SK-N-SH (cell line): ENCODE measurements around the gene STON1. TPM values are rescaled to one million over a fixed set of nuclear protein-coding genes. Genes with fewer than 3 reads are reported as not detected.

Experiments
- CTCF ChIA-PET: fragments of 300-600, 350-600 bp; formaldehyde crosslinking; extraction: SDS; loops from one replicate; lab custom pipeline; 2021; lab: Yijun Ruan, JAX
- POLR2A ChIA-PET: fragments of 350-600 bp; sonication (Branson Sonifier 250); formaldehyde crosslinking; extraction: SDS; loops from one replicate; lab custom pipeline; 2020; ENCODE audit warnings: antibody characterized with exemption, inconsistent platforms; lab: Yijun Ruan, JAX
- DNase-seq: peaks from one replicate; pipeline ENCODE4 v3.0.0; 2012
- H2AFZ ChIP-seq: fragments of 200-600 bp; sonication (generic); 2 replicates; pipeline ENCODE4 v1.8.1; 2016; ENCODE audit warnings: antibody characterized with exemption, mild to moderate bottlenecking, low read depth
- H3F3A ChIP-seq: fragments of 200-600 bp; sonication (generic); replicated peaks from 2 replicates; pipeline ENCODE3; 2016; ENCODE audit warnings: antibody characterized with exemption, mild to moderate bottlenecking; ENCODE audit not compliant: insufficient read depth
- H3K27ac ChIP-seq, 2 experiments: fragments of 200-500 bp in 1 of 2; fragments of 200-600 bp in 1 of 2; sonication (Bioruptor generic) in 1 of 2; sonication (generic), shearing (Covaris generic) in 1 of 2; 2 replicates each; pipeline versions ENCODE4 v1.5.1 to v1.6.1; 2014 to 2016; ENCODE audit warnings: low read depth in 2 of 2, inconsistent platforms in 1 of 2, low read length in 1 of 2, mild to moderate bottlenecking in 1 of 2, mixed read lengths in 1 of 2
- H3K27me3 ChIP-seq: fragments of 200-600 bp; sonication (generic), shearing (Covaris generic); 2 replicates; pipeline ENCODE4 v1.6.1; 2016; ENCODE audit warnings: mixed run types; ENCODE audit not compliant: insufficient read depth
- H3K36me3 ChIP-seq, 2 experiments: fragments of 200-500 bp in 1 of 2; fragments of 200-600 bp in 1 of 2; sonication (Bioruptor generic) in 1 of 2; sonication (generic) in 1 of 2; replicated peaks in 1 of 2; 2 replicates each; pipeline versions ENCODE3 to v1.5.1; 2014 to 2016; ENCODE audit warnings: low read length in 1 of 2, mild to moderate bottlenecking in 1 of 2; ENCODE audit not compliant: insufficient read depth in 2 of 2, control insufficient read depth in 1 of 2
- H3K4me1 ChIP-seq, 2 experiments: fragments of 200-500 bp in 1 of 2; fragments of 200-600 bp in 1 of 2; sonication (Bioruptor generic) in 1 of 2; sonication (generic), shearing (Covaris generic) in 1 of 2; 2 replicates each; pipeline versions ENCODE4 v1.5.1 to v1.6.1; 2014 to 2016; ENCODE audit warnings: low read depth in 1 of 2, low read length in 1 of 2, mixed run types in 1 of 2; ENCODE audit not compliant: insufficient read depth in 2 of 2, control insufficient read depth in 1 of 2
- H3K4me2 ChIP-seq: fragments of 200-600 bp; sonication (generic), shearing (Covaris generic); 2 replicates; pipeline ENCODE4 v1.6.1; 2017; ENCODE audit warnings: mixed run types
- H3K4me3 ChIP-seq, 2 experiments: fragments of 200-500 bp in 1 of 2; fragments of 200-600 bp in 1 of 2; sonication (Bioruptor generic) in 1 of 2; sonication (generic), shearing (Covaris generic) in 1 of 2; 2 replicates each; pipeline versions ENCODE4 v1.5.1 to v1.8.1; 2014 to 2016; ENCODE audit warnings: low read depth in 2 of 2, inconsistent platforms in 1 of 2, low read length in 1 of 2, mild to moderate bottlenecking in 1 of 2, mixed read lengths in 1 of 2, moderate library complexity in 1 of 2
- H3K79me2 ChIP-seq: fragments of 200-600 bp; sonication (generic); 2 replicates; pipeline ENCODE4 v1.8.1; 2017; ENCODE audit warnings: mild to moderate bottlenecking; ENCODE audit not compliant: insufficient read depth
- H3K9ac ChIP-seq: fragments of 200-600 bp; sonication (generic); 2 replicates; pipeline ENCODE4 v1.6.1; 2017; ENCODE audit warnings: mixed run types
- H3K9me2 ChIP-seq: fragments of 200-600 bp; sonication (generic); 2 replicates; pipeline ENCODE4 v1.6.1; 2017; ENCODE audit warnings: mixed run types
- H3K9me3 ChIP-seq: fragments of 200-600 bp; sonication (generic); 2 replicates; pipeline ENCODE4 v1.6.1; 2017; ENCODE audit warnings: mixed run types, mild to moderate bottlenecking, moderate library complexity
- H4K20me1 ChIP-seq: fragments of 200-600 bp; sonication (generic); 2 replicates; pipeline ENCODE4 v1.6.1; 2017; ENCODE audit warnings: mild to moderate bottlenecking, mixed run types; ENCODE audit not compliant: insufficient read depth
- FOSL2 ChIP-seq: IDR thresholded peaks from 2 replicates; pipeline ENCODE4 v1.4.0; 2012; ENCODE audit warnings: low read depth, mild to moderate bottlenecking, moderate library complexity, borderline replicate concordance
- FOXJ3 ChIP-seq: sonication (generic); formaldehyde crosslinking; IDR thresholded peaks from 2 replicates; pipeline ENCODE4 v1.5.1; 2020; ENCODE audit warnings: mild to moderate bottlenecking, missing genetic modification reagents
- GABPA ChIP-seq: IDR thresholded peaks from 2 replicates; pipeline ENCODE4 v1.4.0; 2012; ENCODE audit warnings: low read depth, mild to moderate bottlenecking
- JUND ChIP-seq: IDR thresholded peaks from 2 replicates; pipeline ENCODE4 v1.4.0; 2012
- MEF2A ChIP-seq: IDR thresholded peaks from 2 replicates; pipeline ENCODE4 v1.4.0; 2012; ENCODE audit warnings: low read depth, borderline replicate concordance
- MXI1 ChIP-seq: IDR thresholded peaks from 2 replicates; pipeline ENCODE4 v1.6.1; 2012; ENCODE audit warnings: mild to moderate bottlenecking, low read depth, low read length, improper control_type of control experiment
- NRF1 ChIP-seq: IDR thresholded peaks from 2 replicates; pipeline ENCODE4 v1.6.1; 2012; ENCODE audit warnings: low read depth, mild to moderate bottlenecking, low read length
- RAD21 ChIP-seq: IDR thresholded peaks from 2 replicates; pipeline ENCODE4 v1.6.1; 2012; ENCODE audit warnings: mild to moderate bottlenecking, low read length
- RCOR1 ChIP-seq: fragments of 150-350 bp; IDR thresholded peaks from 2 replicates; pipeline ENCODE4 v1.6.1; 2017; ENCODE audit warnings: antibody characterized with exemption, low read length
- RFX5 ChIP-seq: IDR thresholded peaks from 2 replicates; pipeline ENCODE4 v1.6.1; 2012; ENCODE audit warnings: mild to moderate bottlenecking, improper control_type of control experiment, low read length
- SIN3A ChIP-seq: IDR thresholded peaks from 2 replicates; pipeline ENCODE4 v1.6.1; 2012; ENCODE audit warnings: low read depth, mild to moderate bottlenecking, low read length, moderate library complexity, borderline replicate concordance
- SMC3 ChIP-seq: IDR thresholded peaks from 2 replicates; pipeline ENCODE4 v1.6.1; 2012; ENCODE audit warnings: low read depth, low read length, improper control_type of control experiment
- TAF1 ChIP-seq: IDR thresholded peaks from 2 replicates; pipeline ENCODE4 v1.6.1; 2012; ENCODE audit warnings: low read depth, mild to moderate bottlenecking, low read length, moderate library complexity, borderline replicate concordance
- TEAD4 ChIP-seq: IDR thresholded peaks from 2 replicates; pipeline ENCODE4 v1.4.0; 2012; ENCODE audit warnings: mild to moderate bottlenecking, borderline replicate concordance; ENCODE audit not compliant: insufficient read depth
- WGBS: methylation state at CpG from one replicate; pipeline ENCODE4 v1.1.6; 2017; ENCODE audit warnings: low lambda C conversion rate; 5-methylcytosine and 5-hydroxymethylcytosine counted together
- polyA plus RNA-seq, 3 experiments: library from polyadenylated mRNA; depleted of rRNA; stranded (reverse); fragments of >200 nt; gene quantifications; 2 replicates each; pipeline ENCODE4 v1.2.3, GENCODE V29; 2012
- TF ChIP-seq, protein P1 (sequence below): fragments of 150-350 bp; IDR thresholded peaks from 2 replicates; pipeline ENCODE4 v1.6.1; 2016; ENCODE audit warnings: mild to moderate bottlenecking, low read depth, low read length
- TF ChIP-seq, protein P2 (sequence below): IDR thresholded peaks from 2 replicates; pipeline ENCODE4 v1.4.0; 2012; ENCODE audit warnings: low read depth
- TF ChIP-seq, protein P3 (sequence below): IDR thresholded peaks from 2 replicates; pipeline ENCODE4 v1.4.0; 2012; ENCODE audit warnings: low read depth, borderline replicate concordance

The STON1 gene
- polyA plus RNA-seq, 1 of the 3 experiments (the other 2 are of a cell fraction), result 4.2 TPM

DNA sequence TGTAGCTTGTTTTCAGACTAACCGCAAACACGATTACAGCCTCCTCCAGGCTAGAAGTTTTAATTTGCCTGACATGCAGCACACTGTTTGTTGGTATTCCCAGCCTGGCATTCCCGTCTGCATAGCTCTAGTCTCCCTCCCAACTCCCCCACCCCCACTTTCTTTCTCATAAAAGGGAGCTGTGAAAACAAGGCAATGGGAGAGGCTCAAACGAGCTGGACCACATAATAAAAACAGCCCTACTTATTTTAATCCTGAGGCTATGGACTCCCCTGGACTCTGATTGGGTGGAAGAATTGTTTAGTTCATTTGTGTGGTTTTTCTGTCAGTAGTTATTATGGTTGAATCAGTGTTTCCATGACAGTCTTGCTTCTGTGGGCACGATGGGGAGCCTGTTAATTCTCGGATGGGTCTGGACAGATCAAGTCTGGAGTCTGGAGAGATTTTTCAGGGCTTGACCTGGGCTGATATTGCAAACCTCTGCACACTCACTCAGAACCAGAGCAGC lies 1.2 kb downstream of the STON1 start (continued):
- TF ChIP-seq, protein P1, sequence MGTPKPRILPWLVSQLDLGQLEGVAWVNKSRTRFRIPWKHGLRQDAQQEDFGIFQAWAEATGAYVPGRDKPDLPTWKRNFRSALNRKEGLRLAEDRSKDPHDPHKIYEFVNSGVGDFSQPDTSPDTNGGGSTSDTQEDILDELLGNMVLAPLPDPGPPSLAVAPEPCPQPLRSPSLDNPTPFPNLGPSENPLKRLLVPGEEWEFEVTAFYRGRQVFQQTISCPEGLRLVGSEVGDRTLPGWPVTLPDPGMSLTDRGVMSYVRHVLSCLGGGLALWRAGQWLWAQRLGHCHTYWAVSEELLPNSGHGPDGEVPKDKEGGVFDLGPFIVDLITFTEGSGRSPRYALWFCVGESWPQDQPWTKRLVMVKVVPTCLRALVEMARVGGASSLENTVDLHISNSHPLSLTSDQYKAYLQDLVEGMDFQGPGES, result no peak
- TF ChIP-seq FOSL2 (no peak), GABPA (no peak), RCOR1 (peak; percentile 88), TEAD4 (peak; percentile 57; the same call in 1 of the 2 replicates), MXI1 (0 out of 2 replicates have a peak, but pooled peaks have one; percentile 14), MEF2A (no peak), SIN3A (0 out of 2 replicates have a peak, but pooled peaks have one; percentile 5), SMC3 (no peak), FOXJ3 (no peak), RAD21 (no peak), RFX5 (0 out of 2 replicates have a peak, but pooled peaks have one; percentile 12)
- TF ChIP-seq, protein P2, sequence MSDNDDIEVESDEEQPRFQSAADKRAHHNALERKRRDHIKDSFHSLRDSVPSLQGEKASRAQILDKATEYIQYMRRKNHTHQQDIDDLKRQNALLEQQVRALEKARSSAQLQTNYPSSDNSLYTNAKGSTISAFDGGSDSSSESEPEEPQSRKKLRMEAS, result no peak
- TF ChIP-seq, protein P3, sequence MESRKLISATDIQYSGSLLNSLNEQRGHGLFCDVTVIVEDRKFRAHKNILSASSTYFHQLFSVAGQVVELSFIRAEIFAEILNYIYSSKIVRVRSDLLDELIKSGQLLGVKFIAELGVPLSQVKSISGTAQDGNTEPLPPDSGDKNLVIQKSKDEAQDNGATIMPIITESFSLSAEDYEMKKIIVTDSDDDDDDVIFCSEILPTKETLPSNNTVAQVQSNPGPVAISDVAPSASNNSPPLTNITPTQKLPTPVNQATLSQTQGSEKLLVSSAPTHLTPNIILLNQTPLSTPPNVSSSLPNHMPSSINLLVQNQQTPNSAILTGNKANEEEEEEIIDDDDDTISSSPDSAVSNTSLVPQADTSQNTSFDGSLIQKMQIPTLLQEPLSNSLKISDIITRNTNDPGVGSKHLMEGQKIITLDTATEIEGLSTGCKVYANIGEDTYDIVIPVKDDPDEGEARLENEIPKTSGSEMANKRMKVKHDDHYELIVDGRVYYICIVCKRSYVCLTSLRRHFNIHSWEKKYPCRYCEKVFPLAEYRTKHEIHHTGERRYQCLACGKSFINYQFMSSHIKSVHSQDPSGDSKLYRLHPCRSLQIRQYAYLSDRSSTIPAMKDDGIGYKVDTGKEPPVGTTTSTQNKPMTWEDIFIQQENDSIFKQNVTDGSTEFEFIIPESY, result no peak

DNA sequence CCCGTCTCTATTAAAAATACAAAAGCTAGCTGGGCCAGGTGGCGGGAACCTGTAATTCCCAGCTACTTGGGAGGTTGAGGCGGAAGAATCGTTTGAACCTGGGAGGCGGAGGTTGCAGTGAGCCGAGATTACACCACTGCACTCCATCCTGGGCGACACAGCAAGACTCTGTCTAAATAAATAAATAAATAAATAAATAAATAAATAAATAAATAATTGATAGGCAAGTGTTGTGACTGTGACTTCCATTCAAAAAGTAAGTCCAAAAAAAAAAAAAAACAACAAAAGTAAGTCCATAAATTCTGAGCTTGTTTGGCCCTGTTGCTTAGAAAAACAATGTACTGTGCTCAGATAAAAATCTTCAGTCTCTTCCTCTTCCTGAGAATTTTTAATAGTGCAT lies 2.2 kb downstream of the STON1 start:
- Histone ChIP-seq H2AFZ (no peak overlapping the region), H3K4me1 (peaks cover 4 to 15% of the 10 kb centered on the region in 2 experiments; a peak in 3 of 4 replicates), H3K36me3 (no peaks in the 10 kb centered on the region), H3F3A (peaks cover 29% of the 10 kb centered on the region), H4K20me1 (no peaks in the 10 kb centered on the region), H3K9ac (peak overlapping the region; percentile 93; the same call in 1 of the 2 replicates), H3K4me3 (0 out of 4 replicates have a peak overlapping the region, but pooled peaks of 1 of the 2 experiments have one; percentile 92), H3K9me3 (no peaks in the 10 kb centered on the region), H3K9me2 (no peaks in the 10 kb centered on the region), H3K27ac (peak overlapping the region in 1 of 2 experiments; percentile 91; a peak in 1 of 4 replicates), H3K27me3 (no peaks in the 10 kb centered on the region), H3K79me2 (peaks cover 17% of the 10 kb centered on the region; the same call in 1 of the 2 replicates), H3K4me2 (peak overlapping the region; percentile 96; the same call in 1 of the 2 replicates)
- POLR2A ChIA-PET, result no interaction called here
- CTCF ChIA-PET, result interaction anchor here (2.6 kb wide), 1 partner anchor 61 kb away, joined by 7 read pairs; no protein-coding TSS in a partner anchor
- DNase-seq, result no peak
- no peak for TF ChIP-seq NRF1
- TF ChIP-seq RCOR1, result no peak
- TF ChIP-seq JUND, result no peak
- no peak for TF ChIP-seq TAF1
- TF ChIP-seq RAD21, result no peak
- WGBS, result 95% methylated on average over 7 of the region's 7 CpGs
